NCI-H1092 treated with DMSO at 0.1 percent for 48 hours (cell line): ENCODE data around the gene KIF4A.
"Not testable (repeated sequence)": the region's sequence is repeated elsewhere in the genome, so short reads cannot be mapped to it uniquely, and the experiment has no call there.

Experiments used
- DNase-seq: peaks from one replicate; lab custom pipeline; 2025; lab: John Stamatoyannopoulos, UW

KIF4A gene

GRCh38 chrX:70292788-70293187 is 2.9 kb downstream of the KIF4A start:
- DNase-seq: no peak

GRCh38 chrX:70293621-70294020 is 3.7 kb downstream of the KIF4A start:
- no peak for DNase-seq

GRCh38 chrX:70301716-70302115 is 11.8 kb downstream of the KIF4A start:
- DNase-seq: no peak

- DNase-seq: no peak
These were observed 23.6 kb downstream of the KIF4A start for GRCh38 chrX:70313503-70313902.

- no peak for DNase-seq
These were observed 32.9 kb downstream of the KIF4A start for GRCh38 chrX:70322784-70323183.

GRCh38 chrX:70323628-70324027 is 33.7 kb downstream of the KIF4A start:
- DNase-seq: not testable (repeated sequence)

- no peak for DNase-seq
These were observed 34.4 kb downstream of the KIF4A start for GRCh38 chrX:70324326-70324725.

GRCh38 chrX:70331161-70331560 is 41.3 kb downstream of the KIF4A start:
- DNase-seq: no peak

GRCh38 chrX:70332600-70332999 is 42.7 kb downstream of the KIF4A start:
- DNase-seq: no peak

GRCh38 chrX:70336767-70337166 is 46.9 kb downstream of the KIF4A start:
- no peak for DNase-seq

GRCh38 chrX:70338290-70338689 is 48.4 kb downstream of the KIF4A start:
- DNase-seq: no peak

- no peak for DNase-seq
These were observed 53.5 kb downstream of the KIF4A start for GRCh38 chrX:70343435-70343834.

- DNase-seq: no peak
These were observed 56.6 kb downstream of the KIF4A start for GRCh38 chrX:70346418-70347070.

GRCh38 chrX:70348825-70349224 is 58.9 kb downstream of the KIF4A start:
- DNase-seq: not testable (repeated sequence)

GRCh38 chrX:70349367-70350125 is 59.6 kb downstream of the KIF4A start:
- not testable (repeated sequence) for DNase-seq

GRCh38 chrX:70352496-70352895 is 62.6 kb downstream of the KIF4A start:
- no peak for DNase-seq

- DNase-seq: no peak
These were observed 63.6 kb downstream of the KIF4A start for GRCh38 chrX:70353514-70353913.

- DNase-seq: no peak
These were observed 64.8 kb downstream of the KIF4A start for GRCh38 chrX:70354716-70355115.

- no peak for DNase-seq
These were observed 69.6 kb downstream of the KIF4A start for GRCh38 chrX:70359458-70359857.

GRCh38 chrX:70360366-70360765 is 70.5 kb downstream of the KIF4A start:
- no peak for DNase-seq

- not testable (repeated sequence) for DNase-seq
These were observed 78.8 kb downstream of the KIF4A start for GRCh38 chrX:70368731-70369130.

GRCh38 chrX:70386235-70386634 is 96.3 kb downstream of the KIF4A start:
- no peak for DNase-seq

- no peak for DNase-seq
These were observed 109.0 kb downstream of the KIF4A start for GRCh38 chrX:70398899-70399298.

- not testable (repeated sequence) for DNase-seq
These were observed 110.3 kb downstream of the KIF4A start for GRCh38 chrX:70400181-70400580.
